Fibroblast of skin of abdomen (primary cell): Measurements from ENCODE around the gene DCDC2C.

Source experiments
- DNase-seq: peaks from one replicate; pipeline ENCODE4 v3.0.0-alpha.2; 2013

Gene DCDC2C

DNA sequence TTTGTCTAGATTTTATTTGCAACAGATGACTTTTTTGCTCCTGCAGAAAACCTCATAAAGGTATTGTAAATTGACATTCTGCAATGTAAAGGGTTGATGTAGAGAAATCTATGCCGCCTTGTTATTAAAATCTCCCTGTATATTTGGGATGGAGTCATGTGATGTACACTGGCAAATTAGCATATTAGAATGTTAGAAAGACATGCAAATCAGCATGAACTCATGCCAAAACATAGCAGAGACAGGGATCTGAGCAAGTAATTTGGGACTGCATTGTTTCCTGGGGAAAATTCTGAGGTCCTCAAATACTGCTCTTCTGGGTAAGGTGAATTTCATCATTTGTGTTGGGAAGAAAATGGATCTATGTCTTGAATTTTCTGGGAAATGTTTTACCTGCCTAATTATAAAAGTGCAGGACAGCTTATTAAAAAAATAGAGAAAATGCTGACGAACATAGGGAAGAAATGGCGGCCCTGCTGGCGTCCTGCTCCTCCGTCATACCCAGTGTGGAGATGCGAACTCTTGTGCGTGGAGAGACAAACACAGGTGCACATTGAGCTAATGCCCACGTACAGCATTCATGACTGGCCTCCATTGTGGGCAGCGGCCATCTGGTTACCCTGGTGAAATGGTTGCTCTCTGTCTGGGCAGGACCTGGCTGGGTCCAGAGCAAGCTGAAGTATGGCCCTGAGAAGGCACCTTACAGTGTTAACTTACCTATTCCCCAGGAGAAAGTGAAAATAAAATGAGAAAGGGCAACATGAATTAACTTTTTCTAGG, 29.1 kb upstream of the DCDC2C start:
- no peak for DNase-seq

DNA sequence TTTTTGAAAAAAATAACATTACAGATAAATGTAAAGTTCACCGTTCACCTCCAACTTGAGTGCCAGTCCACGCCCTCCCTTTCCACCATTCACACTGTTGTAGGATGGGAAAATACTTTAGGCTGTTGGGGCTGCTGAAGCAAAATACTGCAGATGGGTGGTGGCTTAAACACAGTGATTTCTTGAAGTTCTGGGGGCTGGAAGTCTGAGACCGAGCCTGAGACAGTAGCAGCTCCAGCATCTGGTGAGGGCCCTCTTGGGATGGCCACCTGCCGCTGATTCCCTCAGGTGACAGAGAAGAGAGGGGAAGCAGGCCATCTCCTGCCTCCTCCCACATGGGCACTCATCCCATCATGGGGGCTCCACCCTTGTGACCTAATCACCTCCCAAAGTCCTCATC, 27.7 kb upstream of the DCDC2C start:
- no peak for DNase-seq

DNA sequence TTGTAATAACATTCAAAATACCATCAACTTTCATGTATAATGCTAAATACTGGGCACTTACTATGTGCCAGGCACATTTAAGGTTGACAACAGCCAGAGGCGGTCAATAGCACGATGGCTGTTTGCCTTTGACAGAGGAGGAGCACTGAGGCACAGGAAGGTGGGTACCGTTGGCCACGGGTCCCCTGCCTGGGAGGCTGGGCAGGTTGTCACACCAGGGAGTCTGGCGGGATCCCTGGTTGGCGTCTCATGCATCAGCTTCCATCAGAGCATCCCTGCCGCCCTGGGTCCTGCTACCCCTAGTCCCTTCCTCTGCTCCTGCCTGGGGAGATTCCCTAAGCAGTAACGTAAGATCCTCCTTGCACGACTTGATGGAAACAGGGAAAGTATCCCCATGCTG, 25.9 kb upstream of the DCDC2C start:
- no peak for DNase-seq

DNA sequence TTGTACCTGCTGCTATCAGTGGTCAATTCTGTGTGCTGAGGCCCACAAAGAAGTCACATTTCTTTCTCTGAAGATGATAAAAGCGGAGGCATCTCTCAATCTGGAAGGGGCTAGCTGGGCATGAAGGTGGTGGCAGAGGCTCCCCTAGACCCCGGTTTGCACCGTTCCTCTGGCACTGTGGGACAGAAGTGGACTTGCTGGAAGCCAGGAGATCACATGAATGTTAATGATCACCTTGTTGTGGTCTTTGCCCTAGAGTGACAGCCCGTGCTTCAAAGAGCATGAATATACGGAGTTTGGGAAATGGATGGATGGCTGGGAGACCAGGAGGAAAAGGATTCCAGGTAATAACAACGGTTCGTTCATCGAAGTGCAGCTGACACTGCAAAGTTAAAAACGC, 25.2 kb upstream of the DCDC2C start:
- DNase-seq: no peak

DNA sequence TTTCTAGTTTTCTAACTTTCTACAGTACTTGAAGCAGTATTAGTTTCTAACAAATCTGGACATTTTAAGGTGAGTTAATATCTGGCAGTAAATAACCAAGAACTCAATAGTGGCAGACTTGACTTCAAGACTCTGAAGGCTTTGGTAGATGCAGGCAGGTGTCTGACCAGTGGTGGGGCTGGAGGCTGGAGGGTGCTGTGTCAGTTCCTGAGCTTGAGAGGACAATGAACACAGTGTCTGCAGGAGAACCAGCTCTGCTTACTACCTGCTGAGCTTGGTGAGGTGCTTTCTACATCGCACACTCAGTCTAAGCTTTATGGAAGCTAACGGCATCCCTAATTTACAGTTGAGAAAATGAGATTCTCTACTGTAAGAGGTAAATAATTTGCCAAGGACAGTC, 24.2 kb upstream of the DCDC2C start:
- no peak for DNase-seq

DNA sequence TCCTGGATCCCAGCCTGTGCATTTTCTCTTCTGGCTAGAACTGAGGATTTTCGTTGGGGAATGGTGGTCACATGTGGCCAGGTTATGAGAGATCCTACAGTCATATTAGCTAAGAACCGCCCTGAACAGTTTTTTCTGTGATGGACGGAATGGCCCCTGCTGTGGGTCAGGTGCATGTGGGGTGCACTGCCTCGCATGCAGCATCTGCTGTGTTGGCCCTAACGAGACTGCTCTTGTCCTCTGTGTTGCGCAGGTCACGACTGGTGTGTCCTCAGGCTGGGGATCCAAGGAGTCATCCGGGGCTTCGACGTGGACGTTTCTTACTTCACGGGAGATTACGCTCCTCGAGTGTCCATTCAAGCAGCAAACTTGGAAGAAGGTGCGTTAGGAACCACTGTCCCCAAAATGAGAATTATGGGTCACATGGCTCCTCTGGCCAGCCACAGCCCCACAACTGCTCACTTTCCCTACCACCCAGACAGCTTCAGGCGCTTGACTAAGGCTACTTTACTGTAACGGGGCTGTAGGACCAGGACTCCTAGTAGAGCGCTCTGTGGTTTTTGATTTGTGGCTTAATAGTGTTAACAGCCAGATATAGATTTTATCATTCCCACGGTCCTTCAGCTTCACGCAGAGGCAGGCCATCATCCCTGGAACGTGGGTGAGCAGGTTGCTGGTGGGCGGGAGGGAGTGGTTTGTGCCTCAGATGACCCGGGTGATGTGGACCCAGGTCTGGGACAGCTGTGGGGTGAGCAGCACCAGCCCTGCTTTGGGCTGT, 23.6 kb upstream of the DCDC2C start:
- no peak for DNase-seq

DNA sequence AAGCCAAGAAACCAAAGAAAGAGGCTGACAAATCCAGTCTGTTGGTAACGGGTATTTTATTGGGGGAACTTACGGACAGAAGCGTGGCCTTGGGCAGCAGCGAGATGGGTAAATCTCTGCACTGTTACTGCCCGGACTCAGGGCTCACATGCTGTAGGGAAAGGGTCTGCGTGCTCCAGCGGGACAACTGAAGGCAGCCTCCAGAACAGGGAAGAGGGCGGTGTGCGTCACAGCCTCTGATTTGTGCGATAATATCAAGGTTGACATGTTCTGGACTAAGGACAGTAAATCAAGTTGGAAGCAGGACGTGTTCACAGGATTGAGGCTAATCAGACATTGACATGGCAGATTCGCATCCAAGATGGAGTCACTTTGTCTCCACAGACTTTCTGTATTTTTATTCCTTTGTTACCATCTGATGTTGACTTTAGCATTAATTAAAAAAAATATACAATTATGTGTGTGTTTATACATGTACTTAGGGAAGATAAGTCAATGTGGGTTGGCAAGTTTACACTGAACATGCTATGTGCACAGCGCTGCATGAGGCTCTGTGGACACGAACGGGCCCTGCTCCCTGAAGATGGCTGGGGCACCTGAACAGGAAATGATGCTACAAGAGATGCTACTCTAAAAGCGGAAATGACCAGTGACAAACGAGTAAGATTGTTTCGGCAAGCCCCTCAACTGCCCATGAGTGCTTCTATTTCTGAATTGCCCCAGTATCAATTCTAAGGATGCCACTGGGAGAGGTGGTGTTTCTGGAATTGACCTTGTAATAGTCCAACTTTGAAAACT, 22.6 kb upstream of the DCDC2C start:
- no peak for DNase-seq

DNA sequence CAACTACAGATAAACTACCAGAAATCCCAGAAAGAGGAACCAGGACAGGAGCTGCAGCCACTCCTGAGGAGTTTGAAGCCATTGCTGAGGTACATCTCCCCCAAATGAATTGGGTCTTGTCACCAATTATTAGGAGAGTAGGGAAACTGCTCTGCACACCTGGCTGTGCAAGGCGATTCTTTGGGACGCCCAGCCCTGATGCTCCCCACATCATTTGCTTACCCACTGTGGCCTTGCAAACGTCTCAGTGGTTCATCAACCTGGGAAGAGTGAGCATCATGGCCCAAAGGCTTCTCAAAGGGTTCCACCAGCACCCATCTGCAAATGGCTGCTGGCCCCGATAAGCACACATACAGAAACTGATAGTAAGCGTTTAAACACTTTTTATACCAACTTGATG, 21.8 kb upstream of the DCDC2C start:
- DNase-seq: no peak

DNA sequence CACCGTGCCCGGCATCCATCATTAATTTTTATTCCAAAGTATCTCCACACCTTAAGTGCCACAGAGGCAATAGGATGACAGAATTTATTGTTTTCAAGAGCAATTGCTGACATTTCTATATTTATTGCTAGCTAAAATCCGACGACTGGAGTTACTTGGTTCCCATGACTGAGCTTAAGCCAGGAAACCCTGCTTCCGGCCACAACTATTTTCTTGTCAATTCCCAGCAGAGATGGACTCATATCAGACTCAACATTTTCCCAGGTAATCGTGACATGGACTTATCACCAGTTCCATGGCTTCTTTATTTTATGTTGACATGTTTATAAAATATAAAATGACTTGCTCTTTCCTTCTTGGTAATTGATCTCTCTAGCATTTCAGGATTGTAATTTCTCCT, 20.6 kb upstream of the DCDC2C start:
- no peak for DNase-seq

DNA sequence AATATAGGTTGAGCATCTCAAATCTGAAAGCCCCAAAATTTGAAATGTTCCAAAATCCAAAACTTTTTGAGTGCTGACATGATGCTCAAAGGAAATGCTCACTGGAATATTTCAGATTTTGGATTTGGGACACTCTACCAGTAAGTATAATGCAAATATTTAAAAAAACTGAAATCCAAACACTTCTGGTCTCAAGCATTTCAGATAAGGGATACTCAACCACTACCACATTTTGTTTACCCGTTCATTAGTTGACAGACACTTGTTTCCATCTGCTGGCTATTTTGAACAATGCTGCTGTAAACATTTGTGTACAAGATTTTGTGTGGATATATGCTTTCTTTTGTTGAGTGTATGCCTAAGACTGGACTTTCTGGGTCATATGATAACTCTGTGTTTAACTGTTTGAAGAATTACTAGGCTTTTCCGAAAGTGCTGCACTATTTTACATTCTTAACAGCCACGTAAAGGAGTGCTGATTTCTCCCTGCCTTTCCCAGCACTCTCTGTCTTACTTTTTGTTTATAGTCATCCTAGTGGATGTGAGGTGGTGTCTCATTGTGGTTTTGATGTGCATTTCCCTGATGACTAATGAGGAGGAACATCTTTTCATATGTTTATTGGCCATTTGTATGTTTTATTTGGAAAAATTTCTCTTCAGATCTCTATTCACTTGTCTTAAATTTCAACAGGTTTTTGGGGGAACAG, 19.5 kb upstream of the DCDC2C start:
- DNase-seq: no peak

DNA sequence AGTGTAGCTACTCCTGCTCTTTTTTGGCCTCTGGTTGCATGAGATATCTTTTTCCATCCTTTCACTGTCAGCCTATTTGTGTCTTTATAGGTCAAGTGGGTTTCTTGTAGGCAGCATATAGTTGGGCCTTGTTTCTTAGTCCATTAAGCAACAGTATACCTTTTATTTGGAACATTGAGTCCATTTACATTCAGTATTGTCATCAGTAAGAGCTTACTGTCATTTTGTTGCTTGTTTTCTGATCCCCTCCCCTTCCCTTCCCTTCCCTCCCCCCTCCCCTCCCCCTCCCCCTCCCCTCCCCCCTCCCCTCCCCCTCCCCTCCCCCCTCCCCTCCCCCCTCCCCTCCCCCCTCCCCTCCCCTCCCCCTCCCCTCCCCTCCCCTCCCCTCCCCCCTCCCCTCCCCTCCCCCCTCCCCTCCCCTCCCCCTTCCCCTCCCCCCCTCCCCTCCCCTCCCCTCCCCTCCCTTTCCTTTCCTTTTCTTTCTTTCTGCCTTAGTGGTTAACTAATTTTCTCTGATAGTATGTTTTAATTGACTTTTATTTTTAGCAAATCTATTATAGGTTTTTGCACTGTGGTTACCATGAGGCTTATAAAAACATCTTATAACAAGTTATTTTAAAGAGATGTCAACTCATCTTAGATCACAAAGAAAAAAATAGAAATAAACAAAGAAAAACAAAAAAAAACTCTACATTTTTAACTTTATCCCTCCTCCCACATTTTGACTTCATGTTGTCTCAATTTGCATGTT, 13.2 kb upstream of the DCDC2C start:
- DNase-seq: no peak

DNA sequence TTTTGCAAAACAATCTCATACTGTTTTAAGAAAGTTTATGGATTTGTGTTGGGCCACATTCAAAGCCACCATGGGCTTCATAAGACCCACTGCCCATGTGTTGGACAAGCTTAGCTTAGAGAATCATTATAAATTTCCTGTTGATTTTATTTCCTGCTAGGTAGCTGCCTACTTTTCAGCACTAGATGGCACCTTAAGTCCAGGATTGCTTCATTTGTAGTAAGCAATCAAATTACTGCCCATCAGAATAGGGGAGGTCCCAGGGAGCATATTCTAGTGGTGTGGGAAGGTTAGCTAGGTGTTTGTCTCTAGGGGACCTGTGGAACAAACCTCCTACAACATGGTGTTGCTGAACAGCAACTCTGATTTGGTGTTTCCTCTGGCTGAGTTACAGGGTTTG, 11.0 kb upstream of the DCDC2C start:
- DNase-seq: no peak

DNA sequence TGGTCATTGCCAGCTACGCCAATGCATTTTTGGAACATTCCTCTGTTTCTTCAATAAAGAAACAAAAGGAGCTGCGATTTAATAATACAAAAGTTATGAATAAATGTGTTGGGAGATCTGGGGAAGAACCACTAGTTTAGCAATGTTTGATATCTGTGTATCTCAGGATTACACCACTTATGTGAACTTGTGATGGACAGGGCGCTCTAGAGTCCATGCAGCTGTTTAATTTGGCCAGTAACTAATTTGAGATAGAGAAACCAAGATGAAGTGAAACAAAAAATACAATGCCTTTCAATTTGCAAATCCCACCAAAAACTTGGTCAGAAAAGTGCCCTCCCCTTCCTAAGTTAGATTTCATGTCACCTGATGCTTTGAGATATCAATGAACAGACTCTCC, 6.8 kb upstream of the DCDC2C start:
- no peak for DNase-seq

DNA sequence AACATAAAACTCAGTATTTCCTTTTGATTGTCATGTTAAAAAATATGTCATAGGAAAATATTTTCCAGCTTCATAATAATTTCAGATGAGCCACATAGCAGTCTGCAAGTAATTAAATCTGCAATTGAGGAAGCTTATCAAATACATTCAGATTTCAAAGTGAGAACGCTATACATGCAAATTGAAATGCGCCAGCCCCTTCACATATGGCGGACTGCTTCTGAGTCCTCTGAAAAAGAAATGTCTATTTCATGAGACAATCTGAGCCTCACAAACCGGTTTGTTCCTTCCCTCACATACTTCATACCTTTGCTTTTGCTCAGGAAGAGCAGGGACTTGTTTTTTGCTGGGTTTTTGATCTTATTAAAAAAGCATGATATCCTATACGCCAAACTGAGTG, 2.3 kb upstream of the DCDC2C start:
- DNase-seq: no peak

DNA sequence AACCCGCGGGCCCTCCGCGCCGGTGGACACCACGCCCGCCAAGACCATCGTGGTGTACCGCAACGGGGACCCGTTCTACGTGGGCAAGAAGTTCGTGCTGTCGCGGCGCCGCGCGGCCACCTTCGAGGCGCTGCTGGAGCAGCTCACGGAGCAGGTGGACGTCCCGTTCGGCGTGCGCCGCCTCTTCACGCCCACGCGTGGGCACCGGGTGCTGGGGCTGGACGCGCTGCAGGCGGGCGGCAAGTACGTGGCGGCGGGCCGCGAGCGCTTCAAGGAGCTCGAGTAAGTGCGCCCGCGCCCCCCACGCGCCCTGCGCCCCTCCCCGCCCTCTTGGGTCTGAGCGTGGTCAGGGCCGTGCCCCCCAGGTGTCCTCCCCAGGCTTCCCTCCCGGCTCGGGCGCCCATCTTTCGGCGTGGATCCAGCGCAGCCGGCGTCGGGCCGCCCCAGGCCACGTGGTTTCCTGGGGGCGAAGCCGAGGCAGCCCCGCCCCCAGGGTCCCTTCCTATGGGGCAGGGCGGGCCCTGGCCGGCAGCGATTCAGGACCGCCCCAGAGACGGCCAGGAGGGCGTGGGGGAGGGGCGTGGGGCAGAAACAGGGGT, 481 bp downstream of the DCDC2C start:
- no peak for DNase-seq

DNA sequence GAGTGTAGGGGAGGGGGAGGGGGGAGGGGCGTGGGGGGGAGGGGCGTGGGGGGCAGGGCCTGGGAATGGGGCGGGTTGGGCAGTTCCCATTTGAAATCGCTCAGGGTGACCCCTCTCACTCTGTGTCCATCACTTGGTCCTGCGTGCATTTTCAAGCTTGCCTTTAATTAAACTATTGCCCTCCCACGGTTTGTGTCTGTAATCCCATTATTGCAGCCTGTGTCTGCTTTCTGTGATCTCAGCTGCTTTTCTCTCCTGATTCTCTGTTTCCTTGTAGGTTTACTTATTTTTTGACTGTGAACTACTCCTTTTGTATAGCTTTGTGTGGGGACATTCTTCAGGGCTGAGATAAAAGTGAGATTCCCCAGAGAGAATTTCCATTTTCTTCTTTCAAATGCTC, 1.3 kb downstream of the DCDC2C start:
- DNase-seq: no peak

DNA sequence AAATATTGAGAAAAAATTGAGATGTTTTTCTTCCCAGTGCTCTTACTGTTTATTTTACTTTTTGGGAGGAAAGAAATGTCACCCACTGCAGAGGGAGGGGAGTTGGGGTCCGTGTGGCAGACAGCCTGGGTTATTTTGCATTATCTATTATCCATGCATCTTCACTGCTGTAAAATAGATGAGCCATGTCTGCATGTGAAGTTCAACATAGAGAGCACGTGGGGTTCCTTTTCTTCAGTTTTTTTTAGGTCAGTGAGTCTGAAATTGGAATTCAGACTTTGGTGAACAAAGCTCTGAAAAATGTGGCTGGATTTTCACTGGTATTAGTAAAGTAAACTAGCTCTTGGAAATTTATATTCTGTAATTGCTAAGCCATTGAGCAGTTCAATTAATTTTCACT, 2.4 kb downstream of the DCDC2C start:
- DNase-seq: no peak

DNA sequence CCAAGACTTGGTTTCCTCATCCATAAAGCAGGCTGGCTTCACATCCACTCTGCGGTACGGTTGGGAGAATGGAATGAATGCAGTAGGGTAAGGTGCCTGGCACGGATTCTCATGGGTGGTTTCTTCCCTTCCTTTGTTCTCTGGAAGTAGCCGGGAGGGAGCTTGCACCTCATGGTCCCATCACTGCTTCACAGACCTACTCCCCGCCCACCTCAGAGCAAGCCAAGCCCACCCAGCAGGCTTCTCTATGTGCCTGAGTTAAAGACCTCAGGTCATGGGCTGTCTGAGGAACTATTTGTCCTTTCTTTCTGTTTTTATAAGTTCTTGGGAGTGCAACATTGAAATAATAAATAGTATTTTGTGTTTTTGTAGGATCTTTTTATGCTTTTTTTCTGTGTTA, 3.5 kb downstream of the DCDC2C start:
- DNase-seq: no peak

DNA sequence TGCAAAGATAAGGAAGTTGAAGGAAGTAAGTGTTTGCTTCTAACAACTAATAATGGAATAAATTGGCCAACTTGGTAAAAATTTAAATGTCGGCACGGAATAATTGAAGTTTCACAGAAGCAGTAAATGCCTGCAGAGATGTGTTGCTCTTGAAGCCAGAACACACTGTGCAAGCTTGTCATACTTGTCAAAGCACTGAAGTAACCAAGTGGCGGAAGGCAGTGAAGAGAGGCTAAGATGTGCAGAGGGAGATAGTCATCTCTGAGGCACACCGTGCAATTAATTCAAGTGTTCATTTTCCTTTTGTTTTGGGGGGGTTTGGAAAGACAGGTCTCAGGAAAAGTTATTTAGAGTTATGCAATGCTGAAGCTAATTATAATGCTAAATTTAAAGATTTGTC, 5.2 kb downstream of the DCDC2C start:
- no peak for DNase-seq

DNA sequence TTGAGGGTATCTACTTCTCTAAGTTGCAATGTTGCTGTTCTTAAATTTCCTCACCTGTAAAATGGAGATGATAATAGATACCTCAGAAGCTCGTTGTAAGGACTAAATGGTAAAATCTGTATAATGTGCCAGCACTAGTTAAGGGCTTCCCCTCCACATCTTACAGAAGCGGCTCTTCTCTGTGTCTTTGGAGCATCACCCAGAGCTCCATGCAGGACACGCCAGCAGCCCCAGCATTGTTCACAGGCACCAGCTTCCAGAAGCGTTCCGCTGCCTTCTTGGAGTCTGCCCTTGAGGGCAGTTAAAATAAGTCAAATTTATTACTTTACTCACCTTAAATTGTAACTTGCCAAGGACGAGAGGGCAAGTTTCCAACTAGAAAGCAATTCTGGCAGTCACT, 5.8 kb downstream of the DCDC2C start:
- no peak for DNase-seq

DNA sequence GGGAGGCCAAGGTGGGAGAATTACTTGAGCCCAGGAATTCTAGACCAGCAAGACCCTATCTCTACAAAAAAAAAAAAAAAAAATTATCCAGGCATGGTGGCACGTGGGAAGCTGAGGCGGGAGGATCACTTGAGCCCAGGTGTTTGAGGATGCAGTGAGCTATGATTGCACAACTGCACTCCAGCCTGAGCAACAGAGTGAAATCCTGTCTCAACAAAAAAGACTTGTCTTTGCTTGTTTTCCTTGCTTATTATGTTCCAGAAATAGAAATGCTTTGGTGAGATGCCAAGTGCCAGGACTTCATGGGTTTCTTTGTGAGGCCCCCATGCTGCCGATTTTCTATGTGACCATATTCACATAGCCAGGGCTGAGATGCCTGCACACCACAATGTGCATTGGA, 9.0 kb downstream of the DCDC2C start:
- no peak for DNase-seq
